HG02571 (cell line): ENCODE measurements around the gene ABCA4.

Experiments used
- ATAC-seq: cut with Tn5 transposase; IDR thresholded peaks from one replicate; pipeline ENCODE4 v1.9.1; 2021; ENCODE audit warnings: mild to moderate bottlenecking, moderate library complexity; ENCODE audit not compliant: unreplicated experiment

ABCA4 gene

GRCh38 chr1:94056996-94057395 is 64.0 kb downstream of the ABCA4 start:
- no peak for ATAC-seq

GRCh38 chr1:94056171-94056570 is 64.8 kb downstream of the ABCA4 start:
- no peak for ATAC-seq

GRCh38 chr1:94055459-94056122 is 65.4 kb downstream of the ABCA4 start:
- no peak for ATAC-seq

GRCh38 chr1:94050675-94051074 is 70.3 kb downstream of the ABCA4 start:
- no peak for ATAC-seq

- no peak for ATAC-seq
Observed at GRCh38 chr1:94050254-94050653, 70.7 kb downstream of the ABCA4 start.

GRCh38 chr1:94049791-94050190 is 71.2 kb downstream of the ABCA4 start:
- ATAC-seq, result no peak

GRCh38 chr1:94048413-94049164 is 72.4 kb downstream of the ABCA4 start:
- no peak for ATAC-seq

GRCh38 chr1:94047949-94048348 is 73.0 kb downstream of the ABCA4 start:
- ATAC-seq, result no peak

GRCh38 chr1:94045465-94046056 is 75.4 kb downstream of the ABCA4 start:
- no peak for ATAC-seq

- ATAC-seq, result no peak
Observed at GRCh38 chr1:94044891-94045290, 76.1 kb downstream of the ABCA4 start.

GRCh38 chr1:94044290-94044790 is 76.6 kb downstream of the ABCA4 start:
- ATAC-seq, result no peak

GRCh38 chr1:94043738-94044289 is 77.1 kb downstream of the ABCA4 start:
- ATAC-seq, result no peak

- no peak for ATAC-seq
Observed at GRCh38 chr1:94042388-94042787, 78.6 kb downstream of the ABCA4 start.

GRCh38 chr1:94039871-94040569 is 80.9 kb downstream of the ABCA4 start:
- no peak for ATAC-seq

GRCh38 chr1:94039514-94039870 is 81.5 kb downstream of the ABCA4 start:
- no peak for ATAC-seq

GRCh38 chr1:94038511-94038910 is 82.4 kb downstream of the ABCA4 start:
- no peak for ATAC-seq

GRCh38 chr1:94037392-94038229 is 83.3 kb downstream of the ABCA4 start:
- ATAC-seq, result no peak

- ATAC-seq, result no peak
Observed at GRCh38 chr1:94036730-94037129, 84.2 kb downstream of the ABCA4 start.

- no peak for ATAC-seq
Observed at GRCh38 chr1:94033849-94034248, 87.1 kb downstream of the ABCA4 start.

GRCh38 chr1:94032637-94033036 is 88.3 kb downstream of the ABCA4 start:
- no peak for ATAC-seq
